GM13976 (cell line): Measurements from ENCODE around the gene RELN.
"Not testable (repeated sequence)": the region's sequence is repeated elsewhere in the genome, so short reads cannot be mapped to it uniquely, and the experiment has no call there.

Source experiments
- DNase-seq: peaks from one replicate; pipeline ENCODE4 v3.0.0; 2012; ENCODE audit warnings: low spot score
- CTCF ChIP-seq: IDR thresholded peaks from 2 replicates; pipeline ENCODE4 v1.5.1; 2012; ENCODE audit warnings: borderline replicate concordance, mild to moderate bottlenecking; ENCODE audit not compliant: insufficient read depth; ENCODE audit errors: extremely low read depth, missing control alignments, control extremely low read depth
- in situ Hi-C: fragments of 300-500 bp; cut with MboI; formaldehyde crosslinking; loops from one replicate; pipeline ENCODE4 v1.12.0; 2022; ENCODE audit warnings: low sequenced_read_pairs, mixed read lengths, inconsistent platforms; ENCODE audit not compliant: unreplicated experiment

RELN gene

GRCh38 chr7:103905997-103906396 is 83.5 kb downstream of the RELN start:
- no peak for DNase-seq
- in situ Hi-C loops = no loop called here

GRCh38 chr7:103902917-103903316 is 86.5 kb downstream of the RELN start:
- TF ChIP-seq CTCF = no peak
- in situ Hi-C loops = no loop called here
- DNase-seq = no peak

More at GRCh38 chr7:103905997-103906396, 83.5 kb downstream of the RELN start:
- TF ChIP-seq CTCF = no peak

GRCh38 chr7:103896826-103897225 is 92.6 kb downstream of the RELN start:
- DNase-seq, in situ Hi-C loops: not testable (repeated sequence)

- TF ChIP-seq CTCF = no peak
- in situ Hi-C loops = no loop called here
- DNase-seq = no peak
Measured at GRCh38 chr7:103894656-103895596, 94.5 kb downstream of the RELN start.

- TF ChIP-seq CTCF = no peak
- in situ Hi-C loops = no loop called here
- DNase-seq = no peak
Measured at GRCh38 chr7:103893350-103893749, 96.1 kb downstream of the RELN start.

- no peak for TF ChIP-seq CTCF
- in situ Hi-C loops = no loop called here
- DNase-seq = no peak
Measured at GRCh38 chr7:103889451-103889850, 100.0 kb downstream of the RELN start.

GRCh38 chr7:103888603-103889153 is 100.8 kb downstream of the RELN start:
- in situ Hi-C loops = no loop called here
- DNase-seq = no peak

More at GRCh38 chr7:103888603-103889153, 100.8 kb downstream of the RELN start:
- no peak for TF ChIP-seq CTCF
